HG03045 (cell line): ENCODE data around the gene CUX1.
"Not testable (repeated sequence)": the region's sequence is repeated elsewhere in the genome, so short reads cannot be mapped to it uniquely, and the experiment has no call there.

Experiments
- ATAC-seq: cut with Tn5 transposase; IDR thresholded peaks from one replicate; pipeline ENCODE4 v1.9.1; 2021; ENCODE audit warnings: mild to moderate bottlenecking, moderate library complexity; ENCODE audit not compliant: unreplicated experiment

CUX1 gene

DNA sequence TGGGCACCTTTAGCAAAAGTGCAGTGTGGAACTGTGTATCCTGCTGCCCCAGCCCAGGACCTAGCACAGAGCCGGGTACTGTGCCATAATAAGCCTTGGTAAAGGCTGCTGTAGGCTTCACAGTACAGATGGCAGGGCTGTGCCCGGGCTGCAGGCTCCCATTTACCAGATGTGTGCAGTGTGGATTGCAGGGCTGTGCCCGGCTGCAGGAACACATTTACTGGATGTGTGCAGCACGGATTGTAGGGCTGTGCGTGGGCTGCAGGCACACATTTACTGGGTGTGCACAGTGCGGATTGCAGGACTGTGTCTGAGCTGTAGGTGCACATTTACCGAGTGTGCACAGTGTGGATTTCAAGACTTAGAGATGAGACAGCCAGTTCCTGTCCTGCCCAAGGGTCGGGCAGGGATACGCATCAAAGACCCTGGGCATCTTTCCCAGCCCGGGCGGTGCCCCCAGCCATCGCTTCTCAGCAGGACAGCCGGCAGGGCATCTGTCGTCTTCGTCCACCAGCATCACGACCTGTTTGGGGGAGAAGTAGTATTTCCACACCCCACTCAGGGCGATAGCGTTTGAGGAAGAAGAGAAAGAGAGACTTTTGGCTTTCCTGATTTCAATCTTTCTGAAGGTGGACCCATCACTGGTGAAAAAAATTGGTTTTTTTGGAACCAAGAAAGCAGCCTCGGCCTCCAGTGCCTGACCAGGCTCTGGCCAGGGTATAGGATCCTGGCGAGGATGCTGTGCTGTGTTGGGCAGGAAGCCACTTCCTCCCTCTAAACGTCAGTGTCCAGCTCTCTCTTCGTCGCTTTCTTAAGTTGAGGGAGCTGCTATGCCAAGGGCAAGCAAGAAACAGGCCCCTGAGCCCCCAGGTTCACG is 180.8 kb downstream of the CUX1 start:
- ATAC-seq, result no peak

DNA sequence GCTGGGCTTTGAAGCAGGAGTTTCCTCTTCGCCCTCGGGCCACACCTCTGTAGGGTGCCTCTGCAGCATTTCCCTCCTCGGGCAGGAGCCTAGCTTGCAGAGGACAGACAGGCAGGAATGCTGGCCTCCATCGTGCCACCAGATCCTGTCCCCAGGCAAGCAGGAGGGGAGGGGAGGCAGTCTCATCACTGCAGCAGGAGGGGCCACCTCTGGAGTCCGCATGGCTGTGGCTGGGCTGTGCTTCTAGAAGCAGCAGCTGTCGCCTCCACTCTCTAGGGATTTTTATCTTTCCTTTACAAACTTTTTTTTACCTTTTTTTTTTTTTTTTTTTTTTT is 181.4 kb downstream of the CUX1 start:
- ATAC-seq, result no peak

DNA sequence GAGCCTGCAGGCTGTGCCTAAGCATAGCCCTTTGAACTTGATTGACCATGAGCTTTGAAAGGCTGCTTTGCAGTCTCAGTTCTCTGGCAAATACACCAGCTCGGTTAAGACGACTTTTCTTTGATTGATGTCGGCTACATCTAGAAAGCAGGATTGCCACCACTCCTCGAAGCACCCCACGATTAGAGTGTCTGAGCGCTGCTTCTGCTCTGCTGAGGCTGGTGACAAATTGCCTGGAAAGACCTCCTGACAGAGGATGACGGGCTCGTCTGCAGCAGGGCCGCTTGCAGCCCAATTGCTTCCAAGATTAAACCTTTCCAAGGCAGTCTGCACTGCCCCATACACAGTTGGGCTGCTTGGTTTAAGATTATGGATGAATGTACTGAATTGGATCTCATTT is 182.0 kb downstream of the CUX1 start:
- no peak for ATAC-seq

DNA sequence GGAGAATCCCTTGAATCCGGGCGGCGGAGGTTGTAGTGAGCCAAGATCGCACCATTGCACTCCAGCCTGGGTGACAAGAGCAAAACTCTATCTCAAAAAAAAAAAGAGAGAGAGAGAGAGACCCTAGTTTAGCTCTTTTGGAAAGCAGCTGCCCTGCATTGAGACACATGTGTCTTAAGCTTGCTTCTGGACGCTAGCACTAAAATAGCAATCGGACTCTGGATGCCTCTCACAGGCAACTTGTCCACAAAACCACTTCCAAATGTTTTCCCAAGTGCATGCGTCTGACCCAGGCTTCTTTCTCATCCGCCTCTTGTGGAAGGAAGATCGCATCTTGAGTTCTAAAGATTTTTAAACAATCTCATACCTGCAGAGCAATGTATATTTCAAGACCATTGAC is 182.7 kb downstream of the CUX1 start:
- no peak for ATAC-seq

DNA sequence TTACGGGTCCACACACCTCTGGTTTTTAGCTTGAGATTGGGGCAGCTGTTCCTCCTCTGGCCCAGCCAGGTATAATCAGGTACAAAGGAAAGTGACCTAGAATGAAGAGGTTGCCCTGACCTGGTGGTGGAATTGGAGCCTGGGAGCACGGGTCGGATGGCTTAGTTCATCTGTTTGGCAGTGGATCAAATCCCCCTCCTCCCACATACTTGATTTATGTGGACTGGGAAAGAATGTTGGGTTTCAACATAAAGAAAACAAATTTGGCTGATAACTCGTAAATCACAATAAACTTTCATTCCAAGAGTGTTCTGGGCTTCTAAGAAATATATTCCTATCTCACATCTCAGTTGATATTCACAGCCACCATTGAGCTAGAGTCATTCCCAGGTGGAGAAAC is 186.8 kb downstream of the CUX1 start:
- ATAC-seq, result no peak

DNA sequence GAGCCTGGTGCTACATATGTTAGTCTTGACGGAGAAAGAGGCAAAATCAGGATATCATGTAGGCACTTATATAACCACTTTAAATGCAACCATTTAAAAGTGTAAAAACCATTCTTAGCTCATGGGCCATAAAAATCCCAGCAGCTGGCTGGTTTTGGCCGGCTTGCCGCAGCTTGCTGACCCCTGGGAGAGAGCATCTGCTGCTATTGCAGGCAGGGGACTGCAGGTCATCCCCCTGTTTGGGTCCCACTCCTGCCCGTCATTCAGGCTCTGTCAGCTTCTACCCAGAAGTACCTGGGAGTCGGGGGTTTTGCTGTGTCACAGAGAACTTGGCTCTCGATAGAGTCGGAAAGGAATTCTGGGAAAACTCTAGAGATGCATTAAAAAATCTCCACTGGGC is 187.4 kb downstream of the CUX1 start:
- ATAC-seq, result no peak

DNA sequence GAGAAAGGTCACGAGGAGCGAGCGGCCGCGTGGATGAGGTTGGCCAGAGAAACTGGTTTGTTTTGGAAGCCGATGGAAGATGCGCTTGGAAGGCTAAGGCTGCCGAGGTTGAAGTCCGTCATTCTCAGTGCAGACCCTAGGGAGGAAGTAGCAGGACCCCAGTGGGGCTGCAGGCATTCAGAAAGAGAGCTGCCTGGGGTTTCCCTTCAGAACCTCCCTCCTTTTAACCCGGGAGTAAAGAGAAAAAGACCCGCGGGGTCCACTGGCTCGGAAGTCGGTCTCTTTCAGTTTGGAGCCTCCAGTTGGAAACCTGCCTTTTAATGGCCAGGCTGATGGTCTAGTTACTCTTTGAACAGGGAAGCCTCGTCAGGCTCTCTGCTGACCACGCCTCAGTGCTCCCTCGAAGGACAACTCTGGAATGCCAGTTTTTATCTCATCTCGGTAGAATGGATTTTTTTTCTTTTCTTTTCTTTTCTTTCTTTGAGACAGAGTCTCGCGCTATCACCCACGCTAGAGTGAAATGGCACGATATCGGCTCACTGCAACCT is 188.6 kb downstream of the CUX1 start:
- no peak for ATAC-seq

DNA sequence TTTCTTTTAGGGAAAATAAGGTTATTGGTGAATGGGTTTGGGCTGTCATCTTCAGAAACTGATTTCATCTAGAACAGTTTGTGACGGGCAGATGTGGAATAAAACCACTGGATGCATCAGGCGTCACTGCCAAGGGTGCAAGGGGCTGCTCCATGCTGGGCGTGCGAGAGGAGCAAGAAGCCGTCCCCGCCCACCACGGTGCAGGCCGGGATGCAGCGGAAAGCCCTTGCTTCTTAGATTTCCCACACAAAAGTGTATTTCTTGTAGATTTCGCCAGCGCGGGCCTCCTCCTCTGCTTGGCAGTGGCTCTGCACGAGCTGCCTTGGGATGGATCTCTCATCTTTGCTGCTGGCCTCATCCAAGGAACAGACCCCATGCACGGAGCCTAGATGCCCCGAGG is 189.3 kb downstream of the CUX1 start:
- no peak for ATAC-seq

DNA sequence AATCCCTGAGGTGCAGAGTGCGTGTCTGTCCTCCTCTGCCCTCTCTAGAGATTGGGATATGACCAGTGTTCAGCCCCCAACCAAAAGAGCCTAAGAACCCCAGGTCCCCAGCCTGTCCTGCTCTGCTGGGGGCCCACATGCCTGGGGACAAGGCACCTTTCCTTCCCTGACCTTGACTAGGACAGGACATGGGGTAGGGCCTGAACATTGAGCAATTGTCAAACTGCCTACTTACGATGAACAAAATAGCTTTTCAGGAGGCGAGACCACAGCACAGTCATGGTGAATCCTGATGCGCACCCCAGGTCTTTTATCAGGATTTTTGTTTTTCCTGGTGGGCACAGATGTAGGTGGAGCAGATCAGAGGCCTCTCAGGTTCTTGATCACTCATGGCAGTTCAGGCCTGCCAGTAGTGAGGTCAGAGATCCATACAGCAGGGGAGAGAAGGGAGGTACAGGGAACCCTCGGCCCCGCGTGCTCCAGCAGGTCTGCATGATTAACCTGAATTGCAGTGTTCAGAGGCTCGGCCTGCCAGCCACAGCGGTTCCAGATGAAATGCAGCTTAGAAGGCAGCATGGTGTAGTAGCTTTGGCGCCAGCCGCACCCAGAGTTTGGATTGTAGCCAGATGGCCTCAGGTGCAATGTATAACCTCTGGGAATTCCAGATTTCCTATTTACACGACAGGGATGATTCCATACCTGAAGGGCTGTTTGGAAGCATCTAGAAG is 191.3 kb downstream of the CUX1 start:
- ATAC-seq, result no peak

DNA sequence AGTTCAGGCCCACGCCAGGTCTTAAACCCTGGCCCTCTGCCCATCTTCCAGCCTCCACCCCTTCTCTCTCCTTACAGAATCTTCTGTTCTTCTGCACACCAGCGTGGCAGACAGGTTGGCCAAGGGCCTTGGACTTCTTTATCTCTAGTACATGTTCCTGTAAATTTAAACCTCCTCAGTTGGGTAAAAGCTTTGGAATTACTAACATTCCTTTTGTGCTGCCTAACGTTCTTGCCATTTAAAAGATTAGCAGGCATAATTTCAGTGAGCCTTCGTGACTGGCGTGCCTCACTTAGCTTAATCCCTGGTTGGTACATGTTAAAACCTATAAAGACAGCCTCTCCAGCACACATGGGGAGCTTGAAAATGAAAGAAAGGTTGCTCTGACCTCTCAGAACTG is 192.2 kb downstream of the CUX1 start:
- no peak for ATAC-seq

DNA sequence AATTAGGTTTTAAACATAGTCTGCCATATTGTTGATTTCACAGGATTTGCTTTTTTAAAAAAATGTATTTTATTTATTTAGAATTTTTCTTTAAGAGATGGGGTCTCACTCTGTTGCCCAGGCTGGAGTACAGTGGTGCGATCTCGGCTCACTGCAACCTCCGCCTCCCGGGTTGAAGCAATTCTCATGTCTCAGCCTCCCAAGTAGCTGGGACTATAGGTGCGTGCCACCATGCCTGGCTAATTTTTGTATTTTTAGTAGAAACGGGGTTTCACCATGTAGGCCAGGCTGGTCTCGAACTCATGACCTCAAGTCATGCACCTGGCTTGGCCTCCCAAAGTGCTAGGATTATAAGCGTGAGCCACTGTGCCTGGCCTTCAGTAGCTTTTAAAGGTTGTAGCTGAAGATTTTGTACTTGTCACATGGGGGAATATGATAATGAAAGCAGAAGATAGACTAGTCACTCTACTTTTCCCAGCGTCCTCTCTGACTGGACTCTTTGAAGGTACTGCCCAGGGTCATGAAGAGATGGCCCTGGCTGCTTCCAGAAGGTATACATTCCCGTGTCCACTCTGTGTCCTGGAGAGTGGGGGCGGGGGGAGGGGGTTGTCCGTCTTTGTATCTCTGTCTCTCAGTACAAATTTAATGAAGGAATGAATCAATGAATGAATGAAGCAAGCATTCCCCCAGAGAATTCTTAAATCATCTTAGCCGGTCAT is 194.8 kb downstream of the CUX1 start:
- ATAC-seq, result not testable (repeated sequence)

DNA sequence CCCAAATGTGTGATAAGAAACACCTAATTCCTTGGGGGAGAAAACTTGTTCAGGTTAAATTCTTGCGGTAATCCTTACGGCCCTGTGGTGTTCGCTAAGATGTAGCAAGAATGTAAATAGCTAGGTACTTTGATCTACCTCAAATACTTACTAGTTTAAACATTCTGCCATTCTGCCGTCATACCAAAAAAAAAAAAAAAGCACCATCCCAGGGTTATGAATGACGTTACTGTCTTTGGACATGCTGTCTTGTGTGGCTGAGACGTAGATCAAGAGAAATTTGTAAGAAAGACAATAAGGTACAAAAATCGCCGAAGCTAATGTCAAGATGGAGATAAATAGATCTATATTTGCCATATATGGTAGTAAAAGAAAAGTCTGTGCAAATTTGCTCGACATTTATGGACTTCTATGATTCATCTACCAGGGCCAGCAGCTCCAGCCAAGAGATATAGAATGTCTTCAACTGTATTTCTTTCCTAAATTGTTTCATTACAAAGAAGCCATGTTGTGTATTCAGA is 195.6 kb downstream of the CUX1 start:
- no peak for ATAC-seq

DNA sequence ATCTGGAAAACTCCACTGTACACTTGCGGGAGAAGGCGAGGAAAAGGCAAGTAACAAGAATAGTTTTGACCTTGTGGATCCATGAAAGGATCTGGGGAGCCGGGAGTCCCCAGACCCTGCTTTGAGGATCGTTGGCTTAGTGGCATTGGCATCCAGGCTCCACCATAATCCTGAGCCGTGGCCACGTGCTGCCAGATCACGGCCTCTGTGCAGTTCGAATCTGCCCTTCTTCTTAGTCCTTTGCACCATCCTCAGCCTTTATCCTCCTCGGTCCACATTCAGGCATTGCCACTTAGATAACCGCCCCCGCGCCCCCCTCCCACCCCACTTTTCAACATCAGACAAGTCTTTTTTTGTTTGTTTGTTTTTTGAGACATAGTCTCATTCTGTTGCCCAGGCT is 201.4 kb downstream of the CUX1 start:
- no peak for ATAC-seq

DNA sequence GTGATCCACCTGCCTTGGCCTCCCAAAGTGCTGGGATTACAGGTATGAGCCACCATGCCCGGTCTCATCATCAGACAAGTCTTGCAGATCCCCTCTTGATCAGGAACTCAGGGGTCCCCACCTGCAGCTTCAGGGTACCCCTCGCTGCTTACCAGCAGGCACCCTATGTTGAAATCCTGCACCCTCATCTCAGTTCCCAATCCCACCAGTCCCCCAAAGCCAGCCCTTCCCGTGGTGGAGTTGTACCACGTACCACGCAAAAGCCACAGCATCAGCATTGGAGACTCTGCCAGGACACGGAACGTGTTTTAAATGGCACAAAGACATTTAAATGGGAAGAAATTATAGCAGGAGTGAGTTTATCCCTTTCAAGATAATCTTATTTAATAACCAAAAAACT is 202.0 kb downstream of the CUX1 start:
- ATAC-seq, result no peak

DNA sequence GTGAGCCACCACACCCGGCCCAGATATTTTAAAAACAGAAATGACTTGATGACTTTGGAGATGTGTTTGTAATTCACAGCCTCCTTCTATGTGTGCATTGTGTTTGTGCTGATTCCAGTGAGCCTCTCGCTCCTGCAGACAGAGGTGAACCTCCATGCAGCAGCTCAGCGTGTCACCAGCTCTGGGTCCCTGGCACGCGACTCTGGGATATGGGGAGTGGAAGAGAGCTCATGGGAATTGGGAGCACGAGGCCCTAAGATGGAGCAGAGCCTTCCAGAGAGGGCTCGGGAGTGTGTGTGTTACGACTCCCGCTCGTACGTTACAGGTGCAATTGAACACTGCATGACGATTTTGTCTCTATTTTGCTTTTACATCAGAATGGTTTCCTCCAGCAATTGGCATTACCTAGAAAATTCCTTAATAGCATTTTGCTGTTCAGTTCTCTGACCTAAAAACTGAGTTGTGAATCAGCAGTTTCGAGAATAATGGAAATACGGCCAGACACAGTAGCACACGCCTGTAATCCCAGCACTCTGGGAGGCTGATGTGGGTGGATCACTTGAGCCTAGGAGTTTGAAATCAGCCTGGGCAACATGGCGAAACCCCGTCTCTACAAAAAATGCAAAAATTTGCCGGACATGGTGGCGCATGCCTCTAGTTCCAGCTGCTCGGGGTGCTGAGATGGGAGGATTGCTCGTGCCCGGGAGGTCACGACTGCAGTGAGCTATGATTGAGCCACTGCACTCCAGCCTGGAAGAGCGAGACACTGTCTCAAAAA is 204.6 kb downstream of the CUX1 start:
- ATAC-seq, result no peak

DNA sequence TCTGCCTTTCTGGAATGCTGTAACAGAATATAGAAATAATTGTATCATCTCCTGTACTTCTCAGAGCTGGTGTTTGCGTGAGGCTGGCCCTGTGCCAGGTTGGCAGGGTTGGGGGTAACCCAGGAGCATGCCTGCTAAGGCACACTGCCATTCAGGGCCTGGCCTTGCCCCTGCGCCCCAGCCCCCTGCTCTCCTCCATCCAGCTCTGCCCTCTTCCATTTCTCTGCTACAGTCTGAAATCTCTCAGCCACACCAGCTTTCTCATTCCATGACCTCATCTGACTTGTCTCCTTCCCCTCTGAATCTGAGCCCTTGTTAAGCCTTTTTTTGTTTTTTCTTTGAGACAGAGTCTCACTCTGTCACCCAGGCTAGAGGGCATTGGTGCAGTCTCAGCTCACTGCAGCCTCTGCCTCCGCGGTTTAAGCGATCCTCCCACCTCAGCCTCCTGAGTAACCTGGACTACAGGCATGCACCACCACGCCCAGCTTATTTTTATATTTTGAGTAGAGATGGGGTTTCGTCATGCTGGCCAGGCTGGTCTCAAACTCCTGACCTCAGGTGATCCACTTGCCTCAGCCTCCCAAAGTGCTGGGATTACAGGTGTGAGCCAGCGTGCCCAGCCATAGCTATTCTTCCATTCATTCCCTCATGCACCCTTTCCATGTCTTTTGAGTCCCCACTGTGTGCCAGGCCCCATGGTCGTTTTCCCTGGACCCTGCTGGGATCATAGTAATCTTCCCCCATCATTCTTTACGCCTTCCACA is 206.8 kb downstream of the CUX1 start:
- ATAC-seq, result no peak

DNA sequence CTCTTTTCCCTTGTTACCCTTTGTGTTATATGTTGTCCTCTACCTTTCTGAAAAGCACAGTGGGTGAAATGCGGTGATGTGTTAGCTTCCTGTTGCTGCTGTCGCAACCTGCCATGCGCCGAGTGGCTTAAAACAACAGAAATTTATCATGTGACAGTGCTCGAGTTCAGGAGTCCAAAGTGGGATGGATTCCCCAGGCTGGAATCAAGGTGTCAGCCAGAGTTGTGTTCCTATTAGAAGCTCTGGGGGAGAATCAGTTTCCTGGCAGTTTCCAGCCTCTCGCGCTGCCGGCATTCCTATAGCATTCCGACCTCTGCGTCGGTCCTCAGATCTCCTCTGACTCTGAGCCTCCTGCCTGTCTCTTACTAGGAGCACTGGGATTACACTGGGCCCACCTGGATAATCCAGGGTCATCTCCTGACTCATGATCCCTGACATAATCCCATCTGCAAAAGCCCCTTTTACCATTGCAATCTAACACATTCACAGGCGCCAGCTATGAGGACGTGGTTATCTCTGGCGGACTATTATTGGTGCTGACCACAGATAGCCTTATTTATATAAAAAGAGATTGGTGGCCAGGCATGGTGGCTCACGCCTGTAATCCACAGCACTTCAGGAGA is 207.5 kb downstream of the CUX1 start:
- ATAC-seq, result no peak

DNA sequence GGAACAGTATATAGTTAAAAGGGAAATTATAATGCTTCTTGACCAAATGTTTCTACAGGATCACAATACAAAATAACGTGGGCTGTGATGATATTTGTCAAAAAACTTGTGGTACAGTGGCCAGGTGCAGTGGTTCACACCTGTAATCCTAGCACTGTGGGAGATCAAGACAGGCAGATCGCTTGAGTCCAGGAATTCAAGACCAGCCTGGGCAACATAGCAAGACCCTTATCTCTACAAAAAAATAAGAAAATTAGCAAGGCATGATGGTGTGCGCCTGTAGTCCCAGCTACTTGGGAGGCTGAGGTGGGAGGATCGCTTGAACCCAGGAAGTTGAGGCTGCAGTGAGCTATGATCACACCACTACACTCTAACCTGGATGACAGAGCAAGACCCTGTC is 208.4 kb downstream of the CUX1 start:
- not testable (repeated sequence) for ATAC-seq

DNA sequence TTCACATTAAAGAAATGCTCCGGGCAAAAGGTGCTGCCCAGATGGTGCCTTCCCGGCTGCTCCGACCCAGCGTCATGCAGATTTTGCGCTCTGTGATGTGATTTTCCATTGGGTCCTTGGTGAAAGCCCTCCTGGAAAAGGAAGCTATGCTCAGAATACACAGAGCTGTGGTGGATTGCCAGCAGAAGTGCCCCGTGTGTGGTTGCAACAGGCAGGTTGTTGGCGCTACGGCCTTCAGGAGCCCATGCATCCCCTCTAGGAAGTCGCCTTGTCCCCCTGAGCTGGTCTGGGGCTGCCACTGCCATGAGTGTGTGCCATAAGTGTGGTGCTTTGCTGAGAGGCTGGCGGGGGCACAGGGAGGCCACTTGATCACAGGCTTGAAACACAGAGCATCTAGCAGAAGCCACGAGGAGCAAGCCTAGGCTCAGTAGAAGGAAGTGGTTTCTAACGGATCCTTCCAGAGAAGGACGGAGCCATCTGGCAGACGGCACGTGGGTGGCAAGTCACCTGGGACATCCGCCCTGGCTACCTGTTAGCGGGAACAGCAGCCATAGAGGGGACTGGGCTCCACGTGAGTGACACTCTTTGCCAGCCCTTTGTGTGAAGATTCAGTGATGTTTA is 210.9 kb downstream of the CUX1 start:
- ATAC-seq, result no peak
